ENCODE results near the gene CLIP4. TPM values are rescaled to one million over a fixed set of nuclear protein-coding genes. Genes with fewer than 3 reads are reported as not detected.

CLIP4 gene
- total and polyA plus RNA-seq, 2 of the 4 experiments (the other 2 are of a cell fraction): 29.7 to 66.3 TPM

GRCh38 chr2:29165362-29166241 is 50.4 kb downstream of the CLIP4 start:
- peak overlapping the region; percentile 39; the same call in 1 of the 2 replicates for H3K4me2 ChIP-seq (ENCODE audit: low read depth, low read length)
- peaks cover 5% of the 10 kb centered on the region for H3K4me1 ChIP-seq (ENCODE audit: control insufficient read depth, insufficient read depth, low read length)
- peak overlapping the region; percentile 41 for H3K4ac ChIP-seq (ENCODE audit: low read depth, low read length)
- no peaks in the 10 kb centered on the region for H3K9me3 ChIP-seq (ENCODE audit: control insufficient read depth, insufficient read depth, low read length)
- peaks cover 10% of the 10 kb centered on the region for H3K36me3 ChIP-seq (ENCODE audit: control insufficient read depth, insufficient read depth, low read length)
- no peak overlapping the region for H3K9ac ChIP-seq (ENCODE audit: low read depth, low read length)
- no peak overlapping the region for H3K4me3 ChIP-seq (ENCODE audit: insufficient read depth, low read depth, low read length)
- POLR2A ChIA-PET (ENCODE audit: unreplicated experiment): no interaction called here
- TF ChIP-seq CEBPB (IDR thresholded peaks at IDR 0.05; ENCODE audit: low read depth, low read length) (peak; percentile 66), FOS (IDR thresholded peaks at IDR 0.05; ENCODE audit: low read depth, low read length) (peak; percentile 69; the same call in 1 of the 2 replicates), MAFK (IDR thresholded peaks at IDR 0.05; ENCODE audit: low read depth, low read length) (peak; percentile 45), RCOR1 (IDR thresholded peaks at IDR 0.05; ENCODE audit: insufficient replicate concordance, low read length) (no peak), NFE2L2 (IDR thresholded peaks at IDR 0.05; ENCODE audit: low read depth, low read length) (peak; percentile 70; the same call in 1 of the 2 replicates), MXI1 (IDR thresholded peaks at IDR 0.05; ENCODE audit: borderline replicate concordance, low read depth, low read length) (0 out of 2 replicates have a peak, but pooled peaks have one; percentile 26)
- peaks cover 5% of the 10 kb centered on the region; the same call in 1 of the 2 replicates for H3K9me1 ChIP-seq (ENCODE audit: insufficient read depth, low read length)
- peak overlapping the region; percentile 80 for H2BK5ac ChIP-seq (ENCODE audit: low read depth, low read length, poor library complexity, severe bottlenecking)
- H2BK15ac ChIP-seq (ENCODE audit: low read depth, low read length): no peak overlapping the region
- no peak overlapping the region; the same call in 1 of the 2 replicates for H4K91ac ChIP-seq (ENCODE audit: insufficient read depth, low read depth, low read length)
- no peaks in the 10 kb centered on the region for H3K27me3 ChIP-seq (ENCODE audit: control insufficient read depth, insufficient read depth, low read length)
- no peak overlapping the region for H4K5ac ChIP-seq (ENCODE audit: low read depth, low read length)
- ATAC-seq (ENCODE audit: low read depth) (peak; percentile 91), DNase-seq (peak; percentile 93)
- in situ Hi-C loops (cut with MboI; ENCODE audit: low sequenced_read_pairs) (no loop called here), intact Hi-C loops (cut with micrococcal nuclease) (no loop called here), dilution Hi-C loops (cut with HindIII; ENCODE audit: low sequenced_read_pairs, unreplicated experiment) (no loop called here)
- no peak overlapping the region for H2AK5ac ChIP-seq (ENCODE audit: low read depth, low read length)
- no TSS peak for BruUV-seq (replicated peaks)
- H2AFZ ChIP-seq (replicated peaks; ENCODE audit: low read length, poor library complexity): no peak overlapping the region
- H3K18ac ChIP-seq (ENCODE audit: low read depth, low read length): peak overlapping the region; percentile 66; the same call in 1 of the 2 replicates
- no peak overlapping the region for H2BK120ac ChIP-seq (ENCODE audit: low read depth, low read length)
- CTCF ChIA-PET: no interaction called here
- peak overlapping the region; percentile 66 for H2AK9ac ChIP-seq (replicated peaks; ENCODE audit: low read depth, low read length, poor library complexity)
- WGBS, 2 experiments (ENCODE audit: extremely low coverage in 2 of 2, insufficient read length in 1 of 2): no CpG with 5 or more reads among the region's 8 CpGs
- H3K23ac ChIP-seq (ENCODE audit: low read depth, low read length): no peak overlapping the region; the same call in 1 of the 2 replicates
- peaks cover 6 to 7% of the 10 kb centered on the region in 2 experiments; a peak in 2 of 4 replicates for H3K79me1 ChIP-seq (ENCODE audit: low read depth in 1 of 2, low read length in 2 of 2)
- peak overlapping the region; percentile 16; the same call in 1 of the 2 replicates for H2BK20ac ChIP-seq (ENCODE audit: low read depth, low read length)
- H3K56ac ChIP-seq (ENCODE audit: extremely low read depth, insufficient read depth, low read length): peak overlapping the region; percentile 16; the same call in 1 of the 2 replicates
- H3K14ac ChIP-seq (replicated peaks; ENCODE audit: low read depth, low read length): peak overlapping the region; percentile 61; the same call in 1 of the 2 replicates
- no peaks in the 10 kb centered on the region for H4K20me1 ChIP-seq (ENCODE audit: insufficient read depth, low read length)
- H3K27ac ChIP-seq (ENCODE audit: insufficient read depth, low read length): peak overlapping the region; percentile 71; the same call in 1 of the 2 replicates
- 0 out of 4 replicates have a peak overlapping the region, but pooled peaks of 1 of the 2 experiments have one; percentile 7 for H4K8ac ChIP-seq (ENCODE audit: low read depth in 2 of 2, low read length in 2 of 2)
